HepG2 (cell line): Measurements from ENCODE around the gene NKD2. TPM values are rescaled to one million over a fixed set of nuclear protein-coding genes. Genes with fewer than 3 reads are reported as not detected.

Experiments
- ATAC-seq: fragments of 200-7000 bp; cut with Tn5 transposase; 3 replicates; pipeline ENCODE4 v1.9.1; 2020; ENCODE audit warnings: mild to moderate bottlenecking, moderate library complexity
- BruUV-seq: library from RNA; stranded (reverse); fragments of 400-500 nt; replicated peaks from 2 replicates; lab custom pipeline; 2021; lab: Mats Ljungman, UMichigan
- CTCF ChIA-PET: fragments of 300-600 bp; formaldehyde crosslinking; extraction: SDS; loops from one replicate; lab custom pipeline; 2021; ENCODE audit warnings: low total read pairs, inconsistent platforms, low intra/inter-chr PET ratio; lab: Yijun Ruan, JAX
- POLR2A ChIA-PET: fragments of 350-600 bp; sonication (Branson Sonifier 250); formaldehyde crosslinking; loops from one replicate; lab custom pipeline; 2020; ENCODE audit warnings: antibody characterized with exemption, inconsistent platforms; lab: Yijun Ruan, JAX
- DNase-seq: peaks from one replicate; pipeline ENCODE4 v3.0.0-alpha.2; 2015; ENCODE audit warnings: low spot score
- FAIRE-seq: peaks from 3 replicates; lab custom pipeline; 2011; peaks lifted over from hg19 to GRCh38; lab: Jason Lieb, UNC
- H2AFZ ChIP-seq: one replicate; pipeline ENCODE4 v1.6.1; 2011; ENCODE audit warnings: low read length, inconsistent platforms
- H3K27ac ChIP-seq: fragments of 300-600 bp; 3 replicates; pipeline ENCODE4 v1.8.0; 2011; ENCODE audit warnings: mixed run types, mild to moderate bottlenecking, mixed read lengths, low read length, inconsistent platforms; ENCODE audit not compliant: insufficient read depth; ENCODE audit errors: extremely low read length
- H3K27me3 ChIP-seq, 2 experiments: fragments of 200-600 bp in 1 of 2; 2 replicates in 1 of 2; 3 replicates in 1 of 2; pipeline versions ENCODE4 v1.6.0 to v1.8.0; 2011; ENCODE audit warnings: low read length in 2 of 2, mild to moderate bottlenecking in 2 of 2, moderate library complexity in 2 of 2, inconsistent platforms in 1 of 2; ENCODE audit not compliant: insufficient read depth in 2 of 2, control insufficient read depth in 1 of 2
- H3K36me3 ChIP-seq, 2 experiments: fragments of 200-600 bp in 1 of 2; replicated peaks in 1 of 2; 2 replicates in 1 of 2; 3 replicates in 1 of 2; pipeline versions ENCODE4 v1.5.1 to v1.8.0; 2011; ENCODE audit warnings: low read length in 2 of 2, inconsistent platforms in 1 of 2; ENCODE audit not compliant: insufficient read depth in 2 of 2, control insufficient read depth in 1 of 2
- H3K4me1 ChIP-seq: 2 replicates; pipeline ENCODE4 v1.5.1; 2012; ENCODE audit warnings: low read length, inconsistent platforms; ENCODE audit not compliant: insufficient read depth
- H3K4me2 ChIP-seq: 2 replicates; pipeline ENCODE4 v1.6.0; 2011; ENCODE audit warnings: low read depth, low read length, inconsistent platforms
- H3K4me3 ChIP-seq, 3 experiments: fragments of 200-600 bp in 1 of 3; sonication (generic), shearing (Covaris generic) in 1 of 3; replicated peaks in 1 of 3; 2 replicates each; pipeline ENCODE4 v1.5.1; 2011 to 2016; ENCODE audit warnings: low read length in 3 of 3, inconsistent platforms in 2 of 3, low read depth in 2 of 3, mild to moderate bottlenecking in 2 of 3, control low read depth in 1 of 3, mixed read lengths in 1 of 3; ENCODE audit not compliant: insufficient read depth in 1 of 3
- H3K79me2 ChIP-seq: one replicate; pipeline ENCODE4 v1.6.1; 2011; ENCODE audit warnings: low read length, inconsistent platforms; ENCODE audit not compliant: insufficient read depth
- H3K9ac ChIP-seq: 2 replicates; pipeline ENCODE4 v1.6.0; 2011; ENCODE audit warnings: mild to moderate bottlenecking, low read depth, low read length, inconsistent platforms; ENCODE audit not compliant: insufficient read depth
- H3K9me3 ChIP-seq: 2 replicates; pipeline ENCODE4 v1.5.1; 2012; ENCODE audit warnings: mild to moderate bottlenecking, low read length
- H4K20me1 ChIP-seq: 2 replicates; pipeline ENCODE4 v1.6.0; 2011; ENCODE audit warnings: inconsistent platforms, mild to moderate bottlenecking, low read length, moderate library complexity; ENCODE audit not compliant: insufficient read depth
- BHLHE40 ChIP-seq: IDR thresholded peaks from 2 replicates; pipeline ENCODE4 v1.6.1; 2011; ENCODE audit warnings: low read length, improper control_type of control experiment
- DDIT3 ChIP-seq: sonication (generic); formaldehyde crosslinking; IDR thresholded peaks from 2 replicates; pipeline ENCODE4 v1.4.0; 2020; ENCODE audit warnings: mild to moderate bottlenecking, missing genetic modification reagents
- FOXM1 ChIP-seq: sonication (generic); formaldehyde crosslinking; IDR thresholded peaks from 2 replicates; pipeline ENCODE4 v1.5.0; 2020; ENCODE audit warnings: missing genetic modification reagents
- HMGXB4 ChIP-seq, 2 experiments: sonication (generic) in 1 of 2; formaldehyde crosslinking in 1 of 2; IDR thresholded peaks; 2 replicates each; pipeline versions ENCODE4 v1.4.0 to v1.6.1; 2018 to 2020; ENCODE audit warnings: missing genetic modification reagents in 2 of 2, borderline replicate concordance in 1 of 2, low read depth in 1 of 2, mild to moderate bottlenecking in 1 of 2, missing biosample characterization in 1 of 2
- IRX3 ChIP-seq: sonication (generic); formaldehyde crosslinking; IDR thresholded peaks from 2 replicates; pipeline ENCODE4 v1.8.1; 2023; ENCODE audit warnings: mild to moderate bottlenecking, low read depth, missing genetic modification reagents, borderline replicate concordance
- KLF9 ChIP-seq: IDR thresholded peaks from 2 replicates; pipeline ENCODE4 v1.6.1; 2016; ENCODE audit warnings: low read depth
- LCORL ChIP-seq, 2 experiments: fragments of 450-650 bp in 1 of 2; sonication (generic) in 1 of 2; formaldehyde crosslinking in 1 of 2; IDR thresholded peaks; 2 replicates each; pipeline versions ENCODE4 v1.5.0 to v1.6.1; 2017 to 2020; ENCODE audit warnings: antibody characterized with exemption in 1 of 2, missing genetic modification reagents in 1 of 2
- SSRP1 ChIP-seq: IDR thresholded peaks from 2 replicates; pipeline ENCODE4 v1.6.1; 2016; ENCODE audit warnings: control low read depth
- ZBTB33 ChIP-seq: sonication (generic); formaldehyde crosslinking; IDR thresholded peaks from 2 replicates; pipeline ENCODE4 v1.4.0; 2020; ENCODE audit warnings: missing genetic modification reagents
- ZBTB43 ChIP-seq: sonication (generic); formaldehyde crosslinking; conservative IDR thresholded peaks from 2 replicates; pipeline ENCODE4 v1.4.0; 2020; ENCODE audit warnings: missing genetic modification reagents
- ZNF335 ChIP-seq: sonication (generic); formaldehyde crosslinking; IDR thresholded peaks from 2 replicates; pipeline ENCODE4 v1.4.0; 2020; ENCODE audit warnings: missing genetic modification reagents
- ZNF687 ChIP-seq: sonication (generic); formaldehyde crosslinking; IDR thresholded peaks from 2 replicates; pipeline ENCODE4 v1.5.1; 2020; ENCODE audit warnings: mild to moderate bottlenecking, missing genetic modification reagents, moderate library complexity
- ZNF749 ChIP-seq: sonication (generic); formaldehyde crosslinking; IDR thresholded peaks from 2 replicates; pipeline ENCODE4 v1.8.0; 2022; ENCODE audit warnings: mild to moderate bottlenecking, missing genetic modification reagents, moderate library complexity, borderline replicate concordance
- WGBS: methylation state at CpG from one replicate; pipeline ENCODE4 v1.1.6; 2017; ENCODE audit warnings: low lambda C conversion rate; 5-methylcytosine and 5-hydroxymethylcytosine counted together
- in situ Hi-C: cut with HindIII; loops from 2 replicates; pipeline ENCODE4 v1.10.0; 2017; ENCODE audit warnings: low pct_unique_long_range_greater_than_20kb; ENCODE audit not compliant: extremely low pct_ligation_motif_present
- intact Hi-C: fragments of 100-400 bp; cut with micrococcal nuclease; formaldehyde crosslinking; loops from one replicate; pipeline ENCODE4 v1.10.0; 2022; ENCODE audit not compliant: unreplicated experiment
- polyA plus RNA-seq, 8 experiments: library from polyadenylated mRNA; depleted of rRNA in 3 of 8; stranded (reverse) in 7 of 8; unstranded in 1 of 8; fragments of >200 nt; fragmentation: Illumina TruSeq in 4 of 8; extraction: Trizol in 4 of 8; gene quantifications; 2 replicates each; pipeline versions ENCODE4 v1.2.1 to v1.2.3, GENCODE V29; 2011 to 2016; ENCODE audit warnings: low read depth in 4 of 8, missing spikeins in 1 of 8, mixed read lengths in 1 of 8; ENCODE audit not compliant: insufficient read depth in 1 of 8
- total RNA-seq, 5 experiments: library from RNA; depleted of rRNA; stranded (reverse); fragments of >200 nt; fragmentation: Illumina TruSeq; extraction: Trizol; gene quantifications; 2 replicates each; pipeline ENCODE4 v1.2.3, GENCODE V29; 2016; ENCODE audit warnings: low read depth in 1 of 5

Gene NKD2
- total and polyA plus RNA-seq, 2 of the 13 experiments (the other 11 are each of a cell fraction or from before 2014, with no cell fraction given): 0.53 to 0.82 TPM

- Histone ChIP-seq H3K4me3 (peak overlapping the region; percentile 34 to 67 (median 40); a peak in 5 of 6 replicates), H3K4me2 (peak overlapping the region; percentile 67), H3K79me2 (no peaks in the 10 kb centered on the region), H2AFZ (no peak overlapping the region), H3K4me1 (peaks cover 43% of the 10 kb centered on the region), H3K9me3 (no peaks in the 10 kb centered on the region), H3K36me3 (no peaks in the 10 kb centered on the region), H4K20me1 (0 out of 2 replicates have a peak, but pooled peaks cover 3% of the 10 kb centered on the region), H3K27me3 (peaks cover 9 to 80% of the 10 kb centered on the region in 2 experiments), H3K9ac (no peak overlapping the region), H3K27ac (no peak overlapping the region)
- FAIRE-seq: no peak
- ChIA-PET POLR2A (no interaction called here), CTCF (no interaction called here)
- no TSS peak for BruUV-seq
- in situ Hi-C loops (no loop called here), intact Hi-C loops (loop anchor here (5.0 kb wide), 1 partner anchor 163 kb away; no protein-coding TSS in a partner anchor)
- 4% methylated on average over 19 of the region's 88 CpGs for WGBS
- no peak for DNase-seq
- peak; percentile 46 for ATAC-seq
- TF ChIP-seq DDIT3 (CRISPR knock-in tag): no peak
- TF ChIP-seq ZNF687: peak; percentile 56
- no peak for TF ChIP-seq BHLHE40
- TF ChIP-seq KLF9: no peak
- TF ChIP-seq FOXM1 (CRISPR knock-in tag): no peak
- TF ChIP-seq ZBTB33 (CRISPR knock-in tag): peak; percentile 58; the same call in 1 of the 2 replicates
- no peak for TF ChIP-seq ZNF749 (CRISPR knock-in tag)
- TF ChIP-seq HMGXB4 (CRISPR knock-in tag; IDR thresholded peaks at IDR 0.05; ENCODE audit: borderline replicate concordance in 1 of 2, low read depth in 1 of 2): peak; percentile 49 to 79; a peak in 3 of 4 replicates
- no peak for TF ChIP-seq ZBTB43 (CRISPR knock-in tag)
- TF ChIP-seq LCORL (IDR thresholded peaks at IDR 0.05): no peak
- TF ChIP-seq LCORL (CRISPR knock-in tag; IDR thresholded peaks at IDR 0.05): 0 out of 2 replicates have a peak, but pooled peaks have one; percentile 42
- TF ChIP-seq SSRP1 (CRISPR knock-in tag): no peak
- no peak for TF ChIP-seq ZNF335 (CRISPR knock-in tag)
- no peak for TF ChIP-seq IRX3
Measured at GRCh38 chr5:1004461-1005248, 3.9 kb upstream of the NKD2 start.
